HEK293 (cell line): ENCODE data around the gene B3GALNT1.

ENCODE experiments used
- CTCF ChIA-PET: fragments of 350-600 bp; formaldehyde crosslinking; extraction: SDS; loops from one replicate; lab custom pipeline; 2021; ENCODE audit warnings: antibody characterized with exemption; lab: Yijun Ruan, JAX
- POLR2A ChIA-PET: fragments of 300-600 bp; formaldehyde crosslinking; extraction: SDS; loops from one replicate; lab custom pipeline; 2020; ENCODE audit warnings: antibody characterized with exemption, inconsistent platforms; lab: Yijun Ruan, JAX
- H3K27ac ChIP-seq: fragments of 200-500 bp; sonication (Bioruptor generic); 2 replicates; pipeline ENCODE4 v1.5.1; 2014; ENCODE audit warnings: low read depth, low read length, control low read depth, inconsistent platforms; ENCODE audit errors: extremely low read depth
- H3K36me3 ChIP-seq, 2 experiments: fragments of 200-500 bp in 1 of 2; sonication (Bioruptor generic) in 1 of 2; 1 replicate in 1 of 2; 2 replicates in 1 of 2; pipeline ENCODE4 v1.5.1; 2014 to 2017; ENCODE audit warnings: inconsistent platforms in 2 of 2, low read length in 2 of 2; ENCODE audit not compliant: control insufficient read depth in 2 of 2, insufficient read depth in 1 of 2
- H3K4me1 ChIP-seq: fragments of 200-500 bp; sonication (Bioruptor generic); 2 replicates; pipeline ENCODE4 v1.5.1; 2014; ENCODE audit warnings: mild to moderate bottlenecking, low read length, inconsistent platforms; ENCODE audit not compliant: control insufficient read depth, insufficient read depth
- H3K4me3 ChIP-seq: 2 replicates; pipeline ENCODE4 v1.5.1; 2011; ENCODE audit warnings: low read depth, mild to moderate bottlenecking, control low read depth, low read length, moderate library complexity
- H3K9me3 ChIP-seq: fragments of 200-500 bp; sonication (Bioruptor generic); 2 replicates; pipeline ENCODE4 v1.5.1; 2014; ENCODE audit warnings: low read depth, low read length, inconsistent platforms; ENCODE audit not compliant: control insufficient read depth, insufficient read depth
- IKZF3 ChIP-seq: fragments of 450-650 bp; IDR thresholded peaks from 2 replicates; pipeline ENCODE4 v1.5.0; 2018; ENCODE audit warnings: missing biosample characterization, mild to moderate bottlenecking, missing genetic modification characterization, moderate library complexity
- KLF10 ChIP-seq: fragments of 450-650 bp; IDR thresholded peaks from 2 replicates; pipeline ENCODE4 v1.5.1; 2018; ENCODE audit warnings: missing biosample characterization, mild to moderate bottlenecking, missing genetic modification characterization
- KLF7 ChIP-seq: fragments of 450-650 bp; formaldehyde crosslinking; IDR thresholded peaks from 2 replicates; pipeline ENCODE4 v1.5.1; 2016; ENCODE audit warnings: missing biosample characterization, missing genetic modification characterization, borderline replicate concordance
- MEIS1 ChIP-seq: sonication (generic); formaldehyde crosslinking; IDR thresholded peaks from 2 replicates; pipeline ENCODE4 v1.8.1; 2022; ENCODE audit warnings: missing genetic modification reagents, mild to moderate bottlenecking, borderline replicate concordance
- ZBTB8A ChIP-seq: fragments of 450-650 bp; formaldehyde crosslinking; IDR thresholded peaks from 2 replicates; pipeline ENCODE4 v1.5.1; 2016; ENCODE audit warnings: missing biosample characterization, missing genetic modification characterization
- ZFHX2 ChIP-seq: fragments of 450-650 bp; formaldehyde crosslinking; conservative IDR thresholded peaks from 2 replicates; pipeline ENCODE4 v1.5.1; 2016; ENCODE audit warnings: missing biosample characterization, missing genetic modification characterization
- ZNF24 ChIP-seq: fragments of 450-650 bp; formaldehyde crosslinking; IDR thresholded peaks from 2 replicates; pipeline ENCODE4 v1.5.1; 2016; ENCODE audit warnings: missing biosample characterization, missing genetic modification characterization
- ZNF248 ChIP-seq: fragments of 450-650 bp; formaldehyde crosslinking; IDR thresholded peaks from 2 replicates; pipeline ENCODE4 v1.5.1; 2017; ENCODE audit warnings: missing biosample characterization, missing genetic modification characterization
- ZNF311 ChIP-seq: fragments of 450-650 bp; formaldehyde crosslinking; IDR thresholded peaks from 2 replicates; pipeline ENCODE4 v1.5.1; 2017; ENCODE audit warnings: missing biosample characterization, missing genetic modification characterization, borderline replicate concordance
- ZNF473 ChIP-seq: fragments of 450-650 bp; formaldehyde crosslinking; IDR thresholded peaks from 2 replicates; pipeline ENCODE4 v1.5.1; 2017; ENCODE audit warnings: missing biosample characterization, missing genetic modification characterization
- ZNF544 ChIP-seq: fragments of 450-650 bp; formaldehyde crosslinking; IDR thresholded peaks from 2 replicates; pipeline ENCODE4 v1.5.0; 2017; ENCODE audit warnings: missing biosample characterization, missing genetic modification characterization
- ZNF548 ChIP-seq: fragments of 450-650 bp; formaldehyde crosslinking; IDR thresholded peaks from 2 replicates; pipeline ENCODE4 v1.5.1; 2016; ENCODE audit warnings: missing biosample characterization, missing genetic modification characterization
- ZNF558 ChIP-seq: fragments of 450-650 bp; formaldehyde crosslinking; IDR thresholded peaks from 2 replicates; pipeline ENCODE4 v1.5.1; 2016; ENCODE audit warnings: missing biosample characterization, missing genetic modification characterization
- ZNF571 ChIP-seq: fragments of 450-650 bp; formaldehyde crosslinking; IDR thresholded peaks from 2 replicates; pipeline ENCODE4 v1.5.0; 2017; ENCODE audit warnings: missing biosample characterization, missing genetic modification characterization
- ZNF621 ChIP-seq: fragments of 450-650 bp; formaldehyde crosslinking; IDR thresholded peaks from 2 replicates; pipeline ENCODE4 v1.5.1; 2017; ENCODE audit warnings: missing biosample characterization, missing genetic modification characterization
- ZNF768 ChIP-seq: fragments of 450-650 bp; formaldehyde crosslinking; IDR thresholded peaks from 2 replicates; pipeline ENCODE4 v1.5.1; 2018; ENCODE audit warnings: missing biosample characterization, mild to moderate bottlenecking, missing genetic modification characterization
- ZNF777 ChIP-seq: fragments of 450-650 bp; formaldehyde crosslinking; IDR thresholded peaks from 2 replicates; pipeline ENCODE4 v1.5.1; 2017; ENCODE audit warnings: missing biosample characterization, missing genetic modification characterization, borderline replicate concordance
- ZNF791 ChIP-seq: fragments of 450-650 bp; formaldehyde crosslinking; IDR thresholded peaks from 2 replicates; pipeline ENCODE4 v1.5.1; 2016; ENCODE audit warnings: missing biosample characterization, missing genetic modification characterization
- TF ChIP-seq, protein P1 (sequence below): fragments of 450-650 bp; formaldehyde crosslinking; IDR thresholded peaks from 2 replicates; pipeline ENCODE4 v1.5.1; 2017; ENCODE audit warnings: missing biosample characterization, missing genetic modification characterization
- TF ChIP-seq, protein P2 (sequence below): fragments of 450-650 bp; formaldehyde crosslinking; IDR thresholded peaks from 2 replicates; pipeline ENCODE4 v1.5.1; 2017; ENCODE audit warnings: missing biosample characterization, missing genetic modification characterization
- TF ChIP-seq, protein P3 (sequence below): fragments of 450-650 bp; formaldehyde crosslinking; optimal IDR thresholded peaks from 2 replicates; pipeline ENCODE3; 2016; ENCODE audit warnings: missing biosample characterization, mild to moderate bottlenecking, missing genetic modification characterization
- TF ChIP-seq, protein P4 (sequence below): fragments of 450-650 bp; formaldehyde crosslinking; IDR thresholded peaks from 2 replicates; pipeline ENCODE4 v1.5.1; 2016; ENCODE audit warnings: missing biosample characterization, missing genetic modification characterization
- TF ChIP-seq, protein P5 (sequence below): fragments of 450-650 bp; formaldehyde crosslinking; IDR thresholded peaks from 2 replicates; pipeline ENCODE4 v1.5.1; 2016; ENCODE audit warnings: missing biosample characterization, missing genetic modification characterization

B3GALNT1 gene

DNA sequence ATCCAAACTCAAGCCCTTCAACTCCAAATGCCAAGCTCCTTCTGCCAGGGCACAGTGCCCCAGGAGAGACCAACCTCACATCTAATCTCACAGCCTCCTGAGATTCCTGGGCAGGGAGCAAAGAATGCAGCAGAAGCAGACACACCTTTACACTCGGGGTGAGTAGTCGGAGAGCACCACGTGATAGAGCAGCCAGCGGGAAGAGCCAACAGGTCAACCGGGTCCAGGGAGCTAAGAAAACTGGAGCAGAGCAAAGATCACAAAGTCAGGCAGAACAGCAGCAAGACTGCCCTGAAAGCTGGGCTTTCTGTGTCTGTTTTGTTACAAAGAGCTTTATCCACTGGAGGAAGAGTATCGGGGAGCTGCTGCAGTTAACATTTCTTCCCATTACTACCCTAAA, 4.2 kb downstream of the B3GALNT1 start:
- H3K36me3 ChIP-seq, result no peaks in the 10 kb centered on the region
- no peak overlapping the region for H3K4me3 ChIP-seq
- H3K27ac ChIP-seq, result no peak overlapping the region
- TF ChIP-seq, protein P1, sequence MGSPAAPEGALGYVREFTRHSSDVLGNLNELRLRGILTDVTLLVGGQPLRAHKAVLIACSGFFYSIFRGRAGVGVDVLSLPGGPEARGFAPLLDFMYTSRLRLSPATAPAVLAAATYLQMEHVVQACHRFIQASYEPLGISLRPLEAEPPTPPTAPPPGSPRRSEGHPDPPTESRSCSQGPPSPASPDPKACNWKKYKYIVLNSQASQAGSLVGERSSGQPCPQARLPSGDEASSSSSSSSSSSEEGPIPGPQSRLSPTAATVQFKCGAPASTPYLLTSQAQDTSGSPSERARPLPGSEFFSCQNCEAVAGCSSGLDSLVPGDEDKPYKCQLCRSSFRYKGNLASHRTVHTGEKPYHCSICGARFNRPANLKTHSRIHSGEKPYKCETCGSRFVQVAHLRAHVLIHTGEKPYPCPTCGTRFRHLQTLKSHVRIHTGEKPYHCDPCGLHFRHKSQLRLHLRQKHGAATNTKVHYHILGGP (tag by site-specific recombination), result no peak
- TF ChIP-seq ZFHX2 (tag by site-specific recombination) (no peak), ZNF791 (tag by site-specific recombination) (no peak), ZNF311 (tag by site-specific recombination) (no peak), ZNF473 (tag by site-specific recombination) (no peak), KLF10 (tag by site-specific recombination) (no peak), MEIS1 (CRISPR knock-in tag) (no peak), ZNF548 (no peak), ZNF621 (no peak), ZNF571 (no peak), IKZF3 (tag by site-specific recombination) (no peak), ZNF768 (tag by site-specific recombination) (no peak), KLF7 (no peak), ZBTB8A (tag by site-specific recombination) (no peak), ZNF777 (tag by site-specific recombination) (no peak)
- TF ChIP-seq, protein P2, sequence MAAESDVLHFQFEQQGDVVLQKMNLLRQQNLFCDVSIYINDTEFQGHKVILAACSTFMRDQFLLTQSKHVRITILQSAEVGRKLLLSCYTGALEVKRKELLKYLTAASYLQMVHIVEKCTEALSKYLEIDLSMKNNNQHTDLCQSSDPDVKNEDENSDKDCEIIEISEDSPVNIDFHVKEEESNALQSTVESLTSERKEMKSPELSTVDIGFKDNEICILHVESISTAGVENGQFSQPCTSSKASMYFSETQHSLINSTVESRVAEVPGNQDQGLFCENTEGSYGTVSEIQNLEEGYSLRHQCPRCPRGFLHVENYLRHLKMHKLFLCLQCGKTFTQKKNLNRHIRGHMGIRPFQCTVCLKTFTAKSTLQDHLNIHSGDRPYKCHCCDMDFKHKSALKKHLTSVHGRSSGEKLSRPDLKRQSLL, result no peak
- TF ChIP-seq, protein P3, sequence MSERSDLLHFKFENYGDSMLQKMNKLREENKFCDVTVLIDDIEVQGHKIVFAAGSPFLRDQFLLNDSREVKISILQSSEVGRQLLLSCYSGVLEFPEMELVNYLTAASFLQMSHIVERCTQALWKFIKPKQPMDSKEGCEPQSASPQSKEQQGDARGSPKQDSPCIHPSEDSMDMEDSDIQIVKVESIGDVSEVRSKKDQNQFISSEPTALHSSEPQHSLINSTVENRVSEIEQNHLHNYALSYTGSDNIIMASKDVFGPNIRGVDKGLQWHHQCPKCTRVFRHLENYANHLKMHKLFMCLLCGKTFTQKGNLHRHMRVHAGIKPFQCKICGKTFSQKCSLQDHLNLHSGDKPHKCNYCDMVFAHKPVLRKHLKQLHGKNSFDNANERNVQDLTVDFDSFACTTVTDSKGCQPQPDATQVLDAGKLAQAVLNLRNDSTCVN (tag by site-specific recombination), result no peak
- TF ChIP-seq, protein P4, sequence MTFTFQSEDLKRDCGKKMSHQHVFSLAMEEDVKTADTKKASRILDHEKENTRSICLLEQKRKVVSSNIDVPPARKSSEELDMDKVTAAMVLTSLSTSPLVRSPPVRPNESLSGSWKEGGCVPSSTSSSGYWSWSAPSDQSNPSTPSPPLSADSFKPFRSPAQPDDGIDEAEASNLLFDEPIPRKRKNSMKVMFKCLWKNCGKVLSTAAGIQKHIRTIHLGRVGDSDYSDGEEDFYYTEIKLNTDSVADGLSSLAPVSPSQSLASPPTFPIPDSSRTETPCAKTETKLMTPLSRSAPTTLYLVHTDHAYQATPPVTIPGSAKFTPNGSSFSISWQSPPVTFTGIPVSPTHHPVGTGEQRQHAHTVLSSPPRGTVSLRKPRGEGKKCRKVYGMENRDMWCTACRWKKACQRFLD (tag by site-specific recombination), result no peak
- H3K9me3 ChIP-seq, result no peaks in the 10 kb centered on the region
- CTCF ChIA-PET, result interaction anchor here (0.5 to 1.5 kb wide), 3 partner anchors 10 to 762 kb away, joined by 3 to 8 read pairs (median 3); no protein-coding TSS in a partner anchor
- H3K4me1 ChIP-seq, result no peaks in the 10 kb centered on the region
- POLR2A ChIA-PET, result no interaction called here

DNA sequence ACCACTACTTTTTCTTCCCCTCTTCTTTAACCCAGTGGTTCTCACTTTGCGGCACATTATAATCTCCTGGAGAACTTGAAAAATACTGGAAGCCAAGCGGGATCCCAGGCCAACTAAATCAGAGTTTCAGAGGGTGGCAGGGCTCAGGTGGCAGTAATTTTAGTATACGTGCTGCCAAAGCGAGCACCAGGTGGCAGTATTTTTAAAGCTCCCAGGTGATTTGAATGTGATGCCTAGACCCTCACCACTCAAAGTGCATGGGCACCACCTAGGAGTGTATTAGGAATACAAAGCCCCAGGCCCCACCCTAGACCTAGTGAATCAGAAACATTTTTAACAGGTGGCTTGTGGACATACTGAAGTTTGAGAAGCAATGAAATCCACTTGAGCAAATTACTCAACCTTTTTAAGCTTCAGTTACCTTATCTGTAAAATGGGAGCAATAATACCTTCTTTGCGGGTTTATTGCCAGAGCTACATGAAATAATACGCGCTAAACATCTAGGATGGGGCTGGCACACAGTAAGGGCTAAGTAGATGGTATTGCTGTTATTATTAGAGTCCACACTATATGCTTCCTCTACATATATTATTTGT, 8.3 kb downstream of the B3GALNT1 start:
- no peak overlapping the region for H3K4me3 ChIP-seq
- no peaks in the 10 kb centered on the region for H3K4me1 ChIP-seq
- ChIA-PET CTCF (interaction anchor here (0.8 to 1.0 kb wide), 2 partner anchors 59 to 495 kb away, joined by 3 read pairs; no protein-coding TSS in a partner anchor), POLR2A (no interaction called here)
- TF ChIP-seq ZNF558, result no peak
- TF ChIP-seq ZNF248 (tag by site-specific recombination), result no peak
- TF ChIP-seq, protein P5, sequence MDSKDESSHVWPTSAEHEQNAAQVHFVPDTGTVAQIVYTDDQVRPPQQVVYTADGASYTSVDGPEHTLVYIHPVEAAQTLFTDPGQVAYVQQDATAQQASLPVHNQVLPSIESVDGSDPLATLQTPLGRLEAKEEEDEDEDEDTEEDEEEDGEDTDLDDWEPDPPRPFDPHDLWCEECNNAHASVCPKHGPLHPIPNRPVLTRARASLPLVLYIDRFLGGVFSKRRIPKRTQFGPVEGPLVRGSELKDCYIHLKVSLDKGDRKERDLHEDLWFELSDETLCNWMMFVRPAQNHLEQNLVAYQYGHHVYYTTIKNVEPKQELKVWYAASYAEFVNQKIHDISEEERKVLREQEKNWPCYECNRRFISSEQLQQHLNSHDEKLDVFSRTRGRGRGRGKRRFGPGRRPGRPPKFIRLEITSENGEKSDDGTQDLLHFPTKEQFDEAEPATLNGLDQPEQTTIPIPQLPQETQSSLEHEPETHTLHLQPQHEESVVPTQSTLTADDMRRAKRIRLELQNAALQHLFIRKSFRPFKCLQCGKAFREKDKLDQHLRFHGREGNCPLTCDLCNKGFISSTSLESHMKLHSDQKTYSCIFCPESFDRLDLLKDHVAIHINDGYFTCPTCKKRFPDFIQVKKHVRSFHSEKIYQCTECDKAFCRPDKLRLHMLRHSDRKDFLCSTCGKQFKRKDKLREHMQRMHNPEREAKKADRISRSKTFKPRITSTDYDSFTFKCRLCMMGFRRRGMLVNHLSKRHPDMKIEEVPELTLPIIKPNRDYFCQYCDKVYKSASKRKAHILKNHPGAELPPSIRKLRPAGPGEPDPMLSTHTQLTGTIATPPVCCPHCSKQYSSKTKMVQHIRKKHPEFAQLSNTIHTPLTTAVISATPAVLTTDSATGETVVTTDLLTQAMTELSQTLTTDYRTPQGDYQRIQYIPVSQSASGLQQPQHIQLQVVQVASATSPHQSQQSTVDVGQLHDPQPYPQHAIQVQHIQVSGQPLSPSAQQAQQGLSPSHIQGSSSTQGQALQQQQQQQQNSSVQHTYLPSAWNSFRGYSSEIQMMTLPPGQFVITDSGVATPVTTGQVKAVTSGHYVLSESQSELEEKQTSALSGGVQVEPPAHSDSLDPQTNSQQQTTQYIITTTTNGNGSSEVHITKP (tag by site-specific recombination), result no peak
- TF ChIP-seq ZNF24, result no peak
- no peak for TF ChIP-seq ZNF544 (tag by site-specific recombination)
- H3K9me3 ChIP-seq, result no peaks in the 10 kb centered on the region
- no peaks in the 10 kb centered on the region for H3K36me3 ChIP-seq
- no peak overlapping the region for H3K27ac ChIP-seq
